Astrocyte of the cerebellum (primary cell): ENCODE data around the gene MRPS18B.
"Not testable (repeated sequence)": the region's sequence is repeated elsewhere in the genome, so short reads cannot be mapped to it uniquely, and the experiment has no call there.

Source experiments
- DNase-seq: peaks from one replicate; pipeline ENCODE4 v3.0.0-alpha.2; 2011; ENCODE audit warnings: low read depth
- H3K4me3 ChIP-seq: 2 replicates; pipeline ENCODE4 v1.5.1; 2011; ENCODE audit warnings: mild to moderate bottlenecking, low read depth, low read length, moderate library complexity
- in situ Hi-C: cut with HindIII; loops from 2 replicates; pipeline ENCODE4 v1.10.0; 2017; ENCODE audit warnings: low sequenced_read_pairs
- TF ChIP-seq, protein P1 (sequence below): IDR thresholded peaks from 2 replicates; pipeline ENCODE4 v1.5.1; 2012; ENCODE audit warnings: low read length, low read depth, moderate library complexity, mild to moderate bottlenecking; ENCODE audit errors: missing control alignments

Gene MRPS18B

DNA sequence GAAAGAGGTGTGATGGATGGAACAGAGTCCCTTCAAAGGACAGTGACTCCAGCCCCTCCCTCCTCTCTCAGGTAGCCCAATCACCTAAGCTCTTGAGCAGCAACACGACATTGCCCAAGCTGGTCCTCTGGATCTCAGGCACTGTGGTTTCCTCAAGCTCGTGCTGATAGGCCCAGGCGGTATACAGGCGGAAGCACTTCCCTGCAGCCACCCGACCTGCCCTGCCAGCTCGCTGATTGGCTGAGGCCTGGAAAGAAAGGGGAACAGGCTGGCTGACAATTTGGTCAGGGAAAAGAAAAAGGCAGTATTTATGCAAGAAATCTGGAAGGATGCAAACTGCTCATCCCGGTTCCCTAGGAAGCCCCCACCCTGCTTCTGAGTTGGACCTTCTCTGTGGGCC is 38.9 kb downstream of the MRPS18B start:
- in situ Hi-C loops: no loop called here
- no peak for DNase-seq
- no peak overlapping the region for H3K4me3 ChIP-seq

DNA sequence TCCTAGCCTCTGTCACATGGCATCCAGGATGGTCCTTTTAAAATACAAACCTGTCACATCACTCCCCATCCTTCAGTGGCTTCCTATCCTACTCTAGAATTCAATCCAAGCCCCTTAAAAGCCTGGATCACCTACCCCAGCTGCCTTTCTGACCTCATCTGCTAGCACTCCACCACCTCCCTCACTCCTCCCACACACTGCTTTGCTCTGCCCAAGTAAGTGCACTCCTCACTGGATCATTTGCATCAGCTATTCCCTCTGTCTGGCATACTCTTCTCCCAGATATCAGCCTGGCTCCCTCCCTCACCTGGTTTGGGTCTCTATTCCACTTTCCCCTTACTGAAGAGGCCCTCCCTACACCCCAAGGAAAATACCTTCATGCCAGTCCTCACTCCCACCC is 39.8 kb downstream of the MRPS18B start:
- DNase-seq: no peak
- no peak overlapping the region for H3K4me3 ChIP-seq
- TF ChIP-seq, protein P1, sequence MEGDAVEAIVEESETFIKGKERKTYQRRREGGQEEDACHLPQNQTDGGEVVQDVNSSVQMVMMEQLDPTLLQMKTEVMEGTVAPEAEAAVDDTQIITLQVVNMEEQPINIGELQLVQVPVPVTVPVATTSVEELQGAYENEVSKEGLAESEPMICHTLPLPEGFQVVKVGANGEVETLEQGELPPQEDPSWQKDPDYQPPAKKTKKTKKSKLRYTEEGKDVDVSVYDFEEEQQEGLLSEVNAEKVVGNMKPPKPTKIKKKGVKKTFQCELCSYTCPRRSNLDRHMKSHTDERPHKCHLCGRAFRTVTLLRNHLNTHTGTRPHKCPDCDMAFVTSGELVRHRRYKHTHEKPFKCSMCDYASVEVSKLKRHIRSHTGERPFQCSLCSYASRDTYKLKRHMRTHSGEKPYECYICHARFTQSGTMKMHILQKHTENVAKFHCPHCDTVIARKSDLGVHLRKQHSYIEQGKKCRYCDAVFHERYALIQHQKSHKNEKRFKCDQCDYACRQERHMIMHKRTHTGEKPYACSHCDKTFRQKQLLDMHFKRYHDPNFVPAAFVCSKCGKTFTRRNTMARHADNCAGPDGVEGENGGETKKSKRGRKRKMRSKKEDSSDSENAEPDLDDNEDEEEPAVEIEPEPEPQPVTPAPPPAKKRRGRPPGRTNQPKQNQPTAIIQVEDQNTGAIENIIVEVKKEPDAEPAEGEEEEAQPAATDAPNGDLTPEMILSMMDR: no peak
- in situ Hi-C loops: no loop called here

More for the DNA sequence above, 38.9 kb downstream of the MRPS18B start:
- TF ChIP-seq, protein P1: no peak

- in situ Hi-C loops, DNase-seq, H3K4me3 ChIP-seq: not testable (repeated sequence)
These were observed 40.3 kb downstream of the MRPS18B start for GRCh38 chr6:30657922-30658321.

GRCh38 chr6:30664994-30665767 is 47.5 kb downstream of the MRPS18B start:
- TF ChIP-seq, protein P1: no peak
- in situ Hi-C loops: no loop called here
- no peak overlapping the region for H3K4me3 ChIP-seq
- DNase-seq: no peak

GRCh38 chr6:30666300-30666699 is 48.7 kb downstream of the MRPS18B start:
- in situ Hi-C loops, DNase-seq, H3K4me3 ChIP-seq: not testable (repeated sequence)

DNA sequence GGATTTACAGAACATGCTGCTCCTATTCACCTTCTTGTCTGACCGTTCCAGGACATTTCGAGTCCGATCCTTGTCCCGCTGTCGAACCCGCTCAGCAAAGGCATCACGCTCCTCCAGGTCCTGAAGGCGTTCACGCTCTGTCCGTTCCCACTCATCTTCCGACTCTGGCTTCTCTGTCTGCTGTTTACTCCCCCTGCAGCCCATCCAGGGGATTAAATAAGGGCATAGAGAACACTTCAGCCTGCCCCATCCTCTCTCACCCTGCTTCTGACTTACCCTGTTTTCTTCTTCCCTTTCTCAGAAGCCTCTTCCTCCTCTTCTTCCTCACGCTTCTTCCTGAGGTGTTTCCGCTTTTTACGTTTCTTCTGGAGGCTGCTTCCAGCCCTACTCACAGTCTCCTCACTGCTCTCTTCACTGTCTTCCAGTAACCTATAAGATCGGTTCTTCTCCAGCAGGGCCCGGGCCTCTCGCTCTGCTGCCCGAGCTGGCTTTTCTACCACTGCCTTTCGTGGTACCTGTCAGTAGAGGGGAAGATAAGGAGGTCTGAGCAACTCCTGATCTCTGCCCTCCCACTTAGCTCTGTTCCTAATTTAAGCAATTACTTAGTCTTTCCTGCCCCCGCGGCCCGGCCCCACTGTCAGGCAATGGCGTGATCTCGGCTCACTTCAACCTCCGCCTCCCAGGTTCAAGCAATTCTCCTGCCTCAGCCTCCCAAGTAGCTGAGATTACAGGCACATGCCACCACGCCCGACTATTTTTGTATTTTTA is 53.3 kb downstream of the MRPS18B start:
- in situ Hi-C loops: no loop called here
- DNase-seq: no peak
- TF ChIP-seq, protein P1: peak; percentile 39
- H3K4me3 ChIP-seq: no peak overlapping the region

GRCh38 chr6:30672445-30673253 is 55.0 kb downstream of the MRPS18B start, which contains the start of gene DHX16:
TSS of gene DHX16 (minus strand) at chr6:30673006. CDS start at chr6:30672841, 165 bp downstream.
- DNase-seq: peak; percentile 98
- H3K4me3 ChIP-seq: peak within 1 kb of the TSS; percentile 93
- TF ChIP-seq, protein P1: peak; percentile 93
- in situ Hi-C loops: no loop called here
